ENCODE data around the gene PSD. TPM values are rescaled to one million over a fixed set of nuclear protein-coding genes. Genes with fewer than 3 reads are reported as not detected.

Gene PSD
- total and polyA plus RNA-seq, 7 donors = 0.15 to 1.7 (median 0.51) TPM; not detected in 1

DNA sequence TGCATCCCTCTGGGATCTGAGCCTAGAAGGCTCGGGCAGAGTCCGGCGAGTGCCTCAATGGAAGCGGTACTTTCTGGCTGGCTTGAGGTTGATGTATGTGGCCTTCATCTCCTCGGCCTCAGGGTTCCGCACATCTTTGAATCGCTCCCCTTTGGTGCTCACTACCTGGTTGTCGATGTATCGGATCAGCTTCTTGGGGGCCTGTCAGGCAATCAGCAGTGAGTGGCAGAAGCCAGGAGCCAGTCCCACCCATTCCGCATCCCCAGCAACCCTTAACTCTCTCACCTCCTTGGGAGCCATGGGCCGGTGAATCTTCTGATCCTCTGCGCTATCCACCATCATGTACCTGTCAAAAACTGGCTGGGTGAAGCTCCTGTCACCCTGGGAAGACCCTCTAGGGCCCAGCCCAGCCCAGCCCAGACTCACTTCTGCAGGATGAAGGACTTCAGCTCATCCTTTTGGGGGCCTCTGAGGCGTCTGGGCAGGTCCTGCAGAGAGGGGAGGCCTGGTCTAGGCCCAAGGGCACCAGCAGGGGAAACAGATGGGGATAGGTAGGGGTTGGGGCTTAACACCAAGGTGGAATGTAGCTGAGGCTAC is 4.9 kb upstream of the PSD start:
- ATAC-seq = no peak
- DNase-seq = no peak
- peaks cover 20% of the 10 kb centered on the region for H3K4me1 ChIP-seq
- intact Hi-C loops (cut with DNase I) = loop anchor here in 1 of 2 donors (2.0 to 5.0 kb wide), 2 partner anchors 31 to 54 kb away; no protein-coding TSS in a partner anchor
- peak overlapping the region; percentile 98 for H3K4me3 ChIP-seq
- 86 to 92% (median 87%) methylated on average over 13 of the region's 13 CpGs for WGBS, 3 donors
- H3K9me3 ChIP-seq = no peaks in the 10 kb centered on the region
- no peak overlapping the region for H3K27ac ChIP-seq
- peaks cover 0 to 23% of the 10 kb centered on the region in 2 donors for H3K36me3 ChIP-seq (ENCODE audit: insufficient read depth in 1 of 2, low read depth in 1 of 2)
- no peaks in the 10 kb centered on the region for H3K27me3 ChIP-seq (ENCODE audit: insufficient read depth in 3 of 3, low read length in 2 of 3)
- TF ChIP-seq, protein P1, sequence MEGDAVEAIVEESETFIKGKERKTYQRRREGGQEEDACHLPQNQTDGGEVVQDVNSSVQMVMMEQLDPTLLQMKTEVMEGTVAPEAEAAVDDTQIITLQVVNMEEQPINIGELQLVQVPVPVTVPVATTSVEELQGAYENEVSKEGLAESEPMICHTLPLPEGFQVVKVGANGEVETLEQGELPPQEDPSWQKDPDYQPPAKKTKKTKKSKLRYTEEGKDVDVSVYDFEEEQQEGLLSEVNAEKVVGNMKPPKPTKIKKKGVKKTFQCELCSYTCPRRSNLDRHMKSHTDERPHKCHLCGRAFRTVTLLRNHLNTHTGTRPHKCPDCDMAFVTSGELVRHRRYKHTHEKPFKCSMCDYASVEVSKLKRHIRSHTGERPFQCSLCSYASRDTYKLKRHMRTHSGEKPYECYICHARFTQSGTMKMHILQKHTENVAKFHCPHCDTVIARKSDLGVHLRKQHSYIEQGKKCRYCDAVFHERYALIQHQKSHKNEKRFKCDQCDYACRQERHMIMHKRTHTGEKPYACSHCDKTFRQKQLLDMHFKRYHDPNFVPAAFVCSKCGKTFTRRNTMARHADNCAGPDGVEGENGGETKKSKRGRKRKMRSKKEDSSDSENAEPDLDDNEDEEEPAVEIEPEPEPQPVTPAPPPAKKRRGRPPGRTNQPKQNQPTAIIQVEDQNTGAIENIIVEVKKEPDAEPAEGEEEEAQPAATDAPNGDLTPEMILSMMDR (IDR thresholded peaks at IDR 0.05) = no peak

DNA sequence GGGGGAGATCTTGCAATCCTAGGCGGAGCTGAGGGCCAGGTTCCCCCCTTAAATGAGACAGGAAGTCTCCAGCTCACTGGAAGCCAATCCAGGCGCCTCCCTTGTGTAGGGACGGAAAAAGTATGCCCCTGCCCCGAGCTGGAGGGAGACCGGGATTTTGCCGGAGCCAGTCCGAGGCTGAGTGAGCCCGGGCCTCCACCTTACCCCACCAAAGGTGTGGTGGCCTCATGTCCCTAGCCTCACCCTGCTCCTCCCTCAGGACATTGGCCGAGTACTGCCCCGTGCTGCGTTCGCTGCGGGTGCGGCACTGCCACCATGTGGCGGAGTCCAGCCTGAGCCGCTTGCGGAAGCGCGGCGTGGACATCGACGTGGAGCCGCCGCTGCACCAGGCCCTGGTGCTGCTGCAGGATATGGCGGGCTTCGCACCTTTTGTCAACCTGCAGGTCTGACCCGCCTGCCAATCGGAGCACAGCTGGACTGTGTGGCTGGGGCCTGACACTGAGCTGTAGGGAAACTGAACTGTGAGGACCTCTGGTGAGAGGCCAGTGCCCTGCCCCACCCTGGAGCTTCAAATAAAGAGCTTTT is 4.1 kb upstream of the PSD start:
- no peaks in the 10 kb centered on the region for H3K9me3 ChIP-seq
- peak; percentile 81 to 91 for DNase-seq
- TF ChIP-seq, protein P1 (IDR thresholded peaks at IDR 0.05) = peak; percentile 77
- 3 to 10% (median 5%) methylated on average over 28 of the region's 28 CpGs for WGBS, 3 donors
- peak overlapping the region; percentile 87 for H3K27ac ChIP-seq
- H3K4me1 ChIP-seq = peaks cover 20% of the 10 kb centered on the region
- peak overlapping the region; percentile 98 for H3K4me3 ChIP-seq
- intact Hi-C loops (cut with DNase I) = loop anchor here in 1 of 2 donors (2.0 to 5.0 kb wide), 2 partner anchors 30 to 55 kb away; no protein-coding TSS in a partner anchor
- H3K27me3 ChIP-seq (ENCODE audit: insufficient read depth in 3 of 3, low read length in 2 of 3) = peaks cover 0 to 7% (median 2%) of the 10 kb centered on the region in 3 donors
- peak; percentile 67 to 72 (median 72) for ATAC-seq
- H3K36me3 ChIP-seq (ENCODE audit: insufficient read depth in 1 of 2, low read depth in 1 of 2) = peaks cover 0 to 23% of the 10 kb centered on the region in 2 donors

DNA sequence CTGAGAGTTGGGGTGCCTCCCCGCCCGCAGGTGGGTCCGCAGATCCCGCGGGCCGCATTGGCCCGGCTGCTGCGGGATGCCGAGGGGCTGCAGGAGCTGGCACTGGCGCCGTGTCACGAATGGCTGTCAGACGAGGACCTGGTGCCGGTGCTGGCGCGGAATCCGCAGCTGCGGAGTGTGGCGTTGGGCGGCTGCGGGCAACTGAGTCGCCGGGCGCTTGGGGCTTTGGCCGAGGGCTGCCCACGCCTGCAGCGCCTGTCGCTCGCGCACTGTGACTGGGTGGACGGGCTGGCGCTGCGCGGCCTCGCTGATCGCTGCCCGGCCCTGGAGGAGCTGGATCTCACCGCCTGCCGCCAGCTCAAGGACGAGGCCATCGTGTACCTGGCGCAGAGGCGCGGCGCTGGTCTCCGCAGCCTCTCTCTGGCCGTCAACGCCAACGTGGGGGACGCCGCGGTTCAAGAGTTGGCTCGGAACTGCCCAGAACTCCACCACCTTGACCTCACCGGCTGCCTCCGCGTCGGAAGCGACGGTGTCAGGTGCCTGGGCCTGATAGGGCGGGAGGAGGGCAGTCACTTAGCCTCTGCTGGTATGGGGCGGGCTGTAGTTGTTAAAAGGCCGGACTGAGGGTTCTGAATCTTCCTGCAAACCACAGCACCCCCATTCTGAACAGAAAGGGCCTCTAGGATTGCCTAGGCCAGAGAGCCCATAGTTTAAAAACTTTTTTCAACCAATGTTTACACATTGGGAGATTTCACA is 3.4 kb upstream of the PSD start:
- WGBS, 3 donors = 0 to 1% (median 1%) methylated on average over 47 to 62 of the region's 62 CpGs
- peak; percentile 12 to 31 (median 23) for ATAC-seq

DNA sequence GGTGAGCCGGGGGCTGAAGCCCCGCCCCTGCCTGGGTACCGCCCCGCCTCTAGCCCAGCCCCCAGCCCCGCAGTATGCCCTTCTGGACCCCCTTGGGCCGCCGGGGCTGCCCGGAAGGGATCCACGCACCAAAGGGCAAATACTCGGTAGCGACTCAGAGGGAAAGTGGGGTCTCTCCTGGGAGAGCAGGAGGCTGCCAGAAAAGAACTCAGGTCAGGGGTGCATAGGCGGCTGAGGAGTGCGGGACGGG is 2.8 kb upstream of the PSD start:
- Histone ChIP-seq H3K36me3 (ENCODE audit: insufficient read depth in 1 of 2, low read depth in 1 of 2) (peaks cover 0 to 23% of the 10 kb centered on the region in 2 donors), H3K4me3 (peak overlapping the region; percentile 98), H3K4me1 (peaks cover 20% of the 10 kb centered on the region), H3K9me3 (no peaks in the 10 kb centered on the region), H3K27ac (peak overlapping the region; percentile 87), H3K27me3 (ENCODE audit: insufficient read depth in 3 of 3, low read length in 2 of 3) (peaks cover 0 to 19% (median 2%) of the 10 kb centered on the region in 3 donors)
- DNase-seq (no peak), ATAC-seq (peak in 1 of 4 donors; percentile 0)
- intact Hi-C loops (cut with DNase I) = loop anchor here in 1 of 2 donors (5.0 kb wide), 1 partner anchor 56 kb away; no protein-coding TSS in a partner anchor
- 0 to 1% (median 1%) methylated on average over 4 to 14 of the region's 14 CpGs for WGBS, 3 donors
- TF ChIP-seq, protein P1 (IDR thresholded peaks at IDR 0.05) = no peak

More for the DNA sequence above, 3.4 kb upstream of the PSD start:
- Histone ChIP-seq H3K36me3 (ENCODE audit: insufficient read depth in 1 of 2, low read depth in 1 of 2) (peaks cover 0 to 23% of the 10 kb centered on the region in 2 donors), H3K27ac (peak overlapping the region; percentile 87), H3K9me3 (no peaks in the 10 kb centered on the region), H3K4me1 (peaks cover 20% of the 10 kb centered on the region), H3K27me3 (ENCODE audit: insufficient read depth in 3 of 3, low read length in 2 of 3) (peaks cover 0 to 14% (median 2%) of the 10 kb centered on the region in 3 donors), H3K4me3 (peak overlapping the region; percentile 98)
- TF ChIP-seq, protein P1 (IDR thresholded peaks at IDR 0.05) = no peak
- intact Hi-C loops (cut with DNase I) = loop anchor here in 1 of 2 donors (2.0 to 5.0 kb wide), 2 partner anchors 29 to 55 kb away; no protein-coding TSS in a partner anchor
- peak in 1 of 2 donors; percentile 69 for DNase-seq
